HL-60 (cell line): ENCODE results near the gene ZNF497.
"Not testable (repeated sequence)": the region's sequence is repeated elsewhere in the genome, so short reads cannot be mapped to it uniquely, and the experiment has no call there.

Experiments used
- DNase-seq, 2 experiments: peaks; one replicate each; pipeline ENCODE4 v3.0.0-alpha.2; 2010 to 2020; ENCODE audit warnings: low read depth in 1 of 2, low spot score in 1 of 2
- H3K27ac ChIP-seq: fragments of 250-450 bp; sonication (Bioruptor Pico); replicated peaks from 2 replicates; pipeline ENCODE4 v1.5.1; 2020; ENCODE audit warnings: mild to moderate bottlenecking, moderate library complexity
- H3K27me3 ChIP-seq: fragments of 250-450 bp; sonication (Bioruptor Pico); 2 replicates; pipeline ENCODE4 v1.5.1; 2021; ENCODE audit warnings: mild to moderate bottlenecking, moderate library complexity; ENCODE audit not compliant: insufficient read depth, poor library complexity, severe bottlenecking
- H3K4me3 ChIP-seq: replicated peaks from 2 replicates; pipeline ENCODE4 v1.5.1; 2011; ENCODE audit warnings: mild to moderate bottlenecking, control low read depth, low read length; ENCODE audit not compliant: insufficient read depth
- GABPA ChIP-seq: IDR thresholded peaks from 2 replicates; pipeline ENCODE4 v1.6.1; 2012; ENCODE audit warnings: low read depth
- POLR2AphosphoS5 ChIP-seq: IDR thresholded peaks from 2 replicates; pipeline ENCODE4 v1.6.1; 2012; ENCODE audit warnings: low read depth
- SPI1 ChIP-seq: IDR thresholded peaks from 2 replicates; pipeline ENCODE4 v1.6.1; 2012; ENCODE audit warnings: low read depth, mild to moderate bottlenecking, borderline replicate concordance
- TF ChIP-seq, protein P1 (sequence below): IDR thresholded peaks from 2 replicates; pipeline ENCODE4 v1.6.1; 2012; ENCODE audit warnings: low read depth; ENCODE audit not compliant: insufficient replicate concordance
- TF ChIP-seq, protein P2 (sequence below): IDR thresholded peaks from one replicate; pipeline ENCODE4 v1.5.1; 2011; ENCODE audit warnings: low read length, control low read depth, inconsistent platforms; ENCODE audit not compliant: insufficient read depth

Gene ZNF497

DNA sequence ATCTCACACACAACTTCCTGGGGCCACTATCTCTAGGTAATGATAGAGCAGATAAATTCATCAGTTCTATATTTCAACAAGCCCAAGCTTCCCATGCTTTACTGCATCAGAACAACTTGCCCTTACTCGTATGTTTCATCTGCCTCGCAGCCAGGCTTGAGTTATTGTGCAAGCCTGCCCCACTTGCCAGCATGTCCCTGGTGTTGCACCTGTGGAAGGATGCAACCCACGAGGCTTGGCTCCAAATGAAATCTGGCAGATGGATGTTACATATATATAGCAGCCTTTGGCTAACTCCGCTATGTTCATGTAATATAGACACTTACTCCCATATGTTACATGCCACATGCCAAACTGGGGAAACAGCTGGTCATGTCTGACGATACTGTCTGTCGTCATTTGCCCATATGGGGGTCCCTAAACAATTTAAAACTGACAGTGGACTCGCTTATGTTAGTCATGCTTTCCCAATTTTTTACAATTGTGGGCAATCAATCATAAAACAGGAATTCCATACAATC lies 51.1 kb downstream of the ZNF497 start:
- DNase-seq, result no peak
- TF ChIP-seq, protein P1, sequence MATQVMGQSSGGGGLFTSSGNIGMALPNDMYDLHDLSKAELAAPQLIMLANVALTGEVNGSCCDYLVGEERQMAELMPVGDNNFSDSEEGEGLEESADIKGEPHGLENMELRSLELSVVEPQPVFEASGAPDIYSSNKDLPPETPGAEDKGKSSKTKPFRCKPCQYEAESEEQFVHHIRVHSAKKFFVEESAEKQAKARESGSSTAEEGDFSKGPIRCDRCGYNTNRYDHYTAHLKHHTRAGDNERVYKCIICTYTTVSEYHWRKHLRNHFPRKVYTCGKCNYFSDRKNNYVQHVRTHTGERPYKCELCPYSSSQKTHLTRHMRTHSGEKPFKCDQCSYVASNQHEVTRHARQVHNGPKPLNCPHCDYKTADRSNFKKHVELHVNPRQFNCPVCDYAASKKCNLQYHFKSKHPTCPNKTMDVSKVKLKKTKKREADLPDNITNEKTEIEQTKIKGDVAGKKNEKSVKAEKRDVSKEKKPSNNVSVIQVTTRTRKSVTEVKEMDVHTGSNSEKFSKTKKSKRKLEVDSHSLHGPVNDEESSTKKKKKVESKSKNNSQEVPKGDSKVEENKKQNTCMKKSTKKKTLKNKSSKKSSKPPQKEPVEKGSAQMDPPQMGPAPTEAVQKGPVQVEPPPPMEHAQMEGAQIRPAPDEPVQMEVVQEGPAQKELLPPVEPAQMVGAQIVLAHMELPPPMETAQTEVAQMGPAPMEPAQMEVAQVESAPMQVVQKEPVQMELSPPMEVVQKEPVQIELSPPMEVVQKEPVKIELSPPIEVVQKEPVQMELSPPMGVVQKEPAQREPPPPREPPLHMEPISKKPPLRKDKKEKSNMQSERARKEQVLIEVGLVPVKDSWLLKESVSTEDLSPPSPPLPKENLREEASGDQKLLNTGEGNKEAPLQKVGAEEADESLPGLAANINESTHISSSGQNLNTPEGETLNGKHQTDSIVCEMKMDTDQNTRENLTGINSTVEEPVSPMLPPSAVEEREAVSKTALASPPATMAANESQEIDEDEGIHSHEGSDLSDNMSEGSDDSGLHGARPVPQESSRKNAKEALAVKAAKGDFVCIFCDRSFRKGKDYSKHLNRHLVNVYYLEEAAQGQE, result no peak
- TF ChIP-seq POLR2AphosphoS5, result no peak
- TF ChIP-seq, protein P2, sequence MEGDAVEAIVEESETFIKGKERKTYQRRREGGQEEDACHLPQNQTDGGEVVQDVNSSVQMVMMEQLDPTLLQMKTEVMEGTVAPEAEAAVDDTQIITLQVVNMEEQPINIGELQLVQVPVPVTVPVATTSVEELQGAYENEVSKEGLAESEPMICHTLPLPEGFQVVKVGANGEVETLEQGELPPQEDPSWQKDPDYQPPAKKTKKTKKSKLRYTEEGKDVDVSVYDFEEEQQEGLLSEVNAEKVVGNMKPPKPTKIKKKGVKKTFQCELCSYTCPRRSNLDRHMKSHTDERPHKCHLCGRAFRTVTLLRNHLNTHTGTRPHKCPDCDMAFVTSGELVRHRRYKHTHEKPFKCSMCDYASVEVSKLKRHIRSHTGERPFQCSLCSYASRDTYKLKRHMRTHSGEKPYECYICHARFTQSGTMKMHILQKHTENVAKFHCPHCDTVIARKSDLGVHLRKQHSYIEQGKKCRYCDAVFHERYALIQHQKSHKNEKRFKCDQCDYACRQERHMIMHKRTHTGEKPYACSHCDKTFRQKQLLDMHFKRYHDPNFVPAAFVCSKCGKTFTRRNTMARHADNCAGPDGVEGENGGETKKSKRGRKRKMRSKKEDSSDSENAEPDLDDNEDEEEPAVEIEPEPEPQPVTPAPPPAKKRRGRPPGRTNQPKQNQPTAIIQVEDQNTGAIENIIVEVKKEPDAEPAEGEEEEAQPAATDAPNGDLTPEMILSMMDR, result no peak
- TF ChIP-seq GABPA, result no peak
- no peak for TF ChIP-seq SPI1
- Histone ChIP-seq H3K27me3 (no peaks in the 10 kb centered on the region), H3K27ac (no peak overlapping the region), H3K4me3 (no peak overlapping the region)

DNA sequence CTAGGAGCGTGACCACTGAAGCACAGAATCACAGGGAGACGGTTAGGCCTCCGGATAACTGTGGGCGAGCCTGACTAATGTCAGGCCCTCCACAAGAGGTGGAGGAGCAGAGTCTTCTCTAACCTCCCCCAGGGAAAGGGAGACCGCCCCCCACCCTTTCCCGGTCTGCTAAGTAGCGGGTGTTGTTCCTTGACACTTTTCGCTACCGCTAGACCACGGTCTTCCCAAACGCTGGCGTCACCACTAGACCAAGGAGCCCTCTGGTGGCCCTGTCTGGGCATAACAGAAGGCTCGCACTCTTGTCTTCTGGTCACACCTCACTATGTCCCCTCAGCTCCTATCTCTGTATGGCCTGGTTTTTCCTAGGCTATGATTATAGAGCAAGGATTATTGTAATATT lies 51.9 kb downstream of the ZNF497 start:
- not testable (repeated sequence) for H3K27me3 ChIP-seq, H3K4me3 ChIP-seq, H3K27ac ChIP-seq, DNase-seq

DNA sequence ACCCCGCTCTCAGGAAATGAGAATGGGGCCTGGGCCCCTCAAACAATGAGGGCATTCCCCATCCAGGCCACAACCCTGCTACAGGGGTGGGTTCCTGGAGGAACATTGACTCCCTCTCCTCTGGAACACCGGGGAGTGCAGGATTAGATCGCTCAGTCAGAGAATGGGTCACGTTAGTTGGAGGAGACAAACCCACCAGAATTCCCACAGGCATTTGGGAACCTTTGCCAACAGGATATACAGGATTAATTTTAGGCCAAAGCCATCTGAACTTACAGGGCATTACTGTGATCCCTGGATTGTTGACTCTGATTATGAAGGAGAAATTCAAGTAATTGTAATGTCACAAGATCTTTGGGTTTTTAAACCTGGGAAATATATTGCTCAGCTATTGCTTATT lies 54.8 kb downstream of the ZNF497 start:
- Histone ChIP-seq H3K27me3 (no peaks in the 10 kb centered on the region), H3K4me3 (no peak overlapping the region), H3K27ac (no peak overlapping the region)
- DNase-seq, result no peak
- TF ChIP-seq GABPA, result no peak
- no peak for TF ChIP-seq POLR2AphosphoS5
- TF ChIP-seq, protein P1, result no peak
- TF ChIP-seq, protein P2, result no peak
- no peak for TF ChIP-seq SPI1

DNA sequence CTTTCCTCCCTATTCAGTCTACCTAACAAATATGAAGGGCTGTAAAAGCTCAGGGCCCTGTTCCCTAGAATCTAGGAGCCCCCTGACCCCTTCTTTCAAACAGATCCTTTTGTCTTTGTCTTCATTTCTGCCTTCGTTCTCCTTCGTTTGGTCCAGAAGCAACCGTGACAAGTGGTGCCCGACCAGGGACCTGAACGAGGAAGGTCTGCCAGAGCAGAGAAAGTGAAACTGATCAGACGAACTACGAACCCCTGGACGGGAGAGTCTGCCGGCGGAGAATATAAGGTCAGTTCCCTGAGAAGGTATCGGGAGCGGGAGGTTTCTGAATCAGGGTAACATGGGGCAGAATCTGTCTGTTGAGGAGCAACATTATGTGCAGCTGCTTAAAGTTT lies 56.6 kb downstream of the ZNF497 start:
- TF ChIP-seq SPI1 (no peak), GABPA (no peak), POLR2AphosphoS5 (no peak)
- TF ChIP-seq, protein P2, result no peak
- TF ChIP-seq, protein P1, result no peak
- peak overlapping the region; percentile 96 for H3K27ac ChIP-seq
- peak in 1 of 2 experiments; percentile 31 for DNase-seq

More for the DNA sequence above, 56.6 kb downstream of the ZNF497 start:
- Histone ChIP-seq H3K4me3 (peak overlapping the region; percentile 91), H3K27me3 (no peaks in the 10 kb centered on the region)
